Measurements from ENCODE around the gene MXI1. TPM values are rescaled to one million over a fixed set of nuclear protein-coding genes. Genes with fewer than 3 reads are reported as not detected.

Gene MXI1
- total RNA-seq (10 to 100 TPM; 36.6 to 57.1 (median 54.9) TPM), polyA plus RNA-seq (10 to 100 TPM; 46.1 to 52.7 TPM), total RNA-seq (99.2 reads per million, percentile 84 among the genes with 10 or more reads in this experiment)

GRCh38 chr10:110207011-110207804 is at the start of gene MXI1:
MXI1 (plus strand) TSS chr10:110207605; CDS start chr10:110207809, 204 bp downstream.
- peak in 8 of 9 donors; percentile 25 to 52 (median 34) for DNase-seq
- Mint-ChIP-seq H3K36me3 (peaks cover 0 to 3% (median 0%) of the 10 kb centered on the region in 5 donors), H3K27ac (peak within 1 kb of the TSS; percentile 95 to 99 (median 97)), H3K4me1 (peaks cover 16 to 32% (median 25%) of the 10 kb centered on the region in 7 donors), H3K4me3 (peak within 1 kb of the TSS; percentile 94 to 99 (median 97)), H3K27me3 (peaks cover 0 to 43% (median 8%) of the 10 kb centered on the region in 5 donors), H3K9me3 (peaks cover 0 to 5% (median 0%) of the 10 kb centered on the region in 11 donors)
- Histone ChIP-seq H3K4me3 (ENCODE audit: low read length) (peak within 1 kb of the TSS; percentile 75), H3K4me1 (ENCODE audit: control insufficient read depth in 2 of 2, insufficient read depth in 2 of 2, low read length in 2 of 2) (peaks cover 13% of the 10 kb centered on the region in 2 donors), H3K9me3 (ENCODE audit: control insufficient read depth in 2 of 3, low read length in 3 of 3) (no peaks in the 10 kb centered on the region), H3K36me3 (ENCODE audit: control insufficient read depth in 2 of 3, insufficient read depth in 3 of 3, low read length in 3 of 3) (peaks cover 0 to 5% (median 0%) of the 10 kb centered on the region in 3 experiments), H3K27ac (ENCODE audit: low read depth, low read length) (peak within 1 kb of the TSS; percentile 71), H3K27me3 (ENCODE audit: control insufficient read depth in 2 of 2, insufficient read depth in 2 of 2, low read length in 2 of 2) (no peaks in the 10 kb centered on the region)
- ChIA-PET CTCF (interaction anchor here (0.5 to 8.5 kb wide), 12 partner anchors 11 to 320 kb away, joined by 3 to 95 read pairs (median 4); no protein-coding TSS in a partner anchor), POLR2A (interaction anchor here (0.7 to 11.5 kb wide), 17 partner anchors 8 to 362 kb away, joined by 3 to 353 read pairs (median 4); partner anchors contain the start of gene SMNDC1)
- intact Hi-C loops (cut with micrococcal nuclease), result loop anchor here in 1 of 2 donors (2.0 to 5.0 kb wide), 4 partner anchors 35 to 340 kb away; no protein-coding TSS in a partner anchor
- no peak for ATAC-seq

- DNase-seq (no peak), ATAC-seq (no peak)
- no peaks in the 10 kb centered on the region for H3K9me3 ChIP-seq (ENCODE audit: control insufficient read depth in 2 of 3, low read length in 3 of 3)
- Mint-ChIP-seq H3K27me3 (peaks cover 36 to 91% (median 60%) of the 10 kb centered on the region in 5 donors), H3K27ac (peak overlapping the region in 4 of 9 donors; percentile 2 to 44 (median 16)), H3K4me3 (peak overlapping the region in 1 of 10 donors; percentile 81), H3K9me3 (no peaks in the 10 kb centered on the region), H3K4me1 (peaks cover 15 to 42% (median 23%) of the 10 kb centered on the region in 7 donors), H3K36me3 (peaks cover 0 to 4% (median 0%) of the 10 kb centered on the region in 5 donors)
- peaks cover 10 to 23% of the 10 kb centered on the region in 2 donors for H3K27me3 ChIP-seq (ENCODE audit: control insufficient read depth in 2 of 2, insufficient read depth in 2 of 2, low read length in 2 of 2)
- H3K36me3 ChIP-seq (ENCODE audit: control insufficient read depth in 2 of 3, insufficient read depth in 3 of 3, low read length in 3 of 3), result no peaks in the 10 kb centered on the region
- no peak overlapping the region for H3K4me3 ChIP-seq (ENCODE audit: low read length)
- H3K27ac ChIP-seq (ENCODE audit: low read depth, low read length), result no peak overlapping the region
- ChIA-PET POLR2A (interaction anchor here (1.0 to 4.3 kb wide), 4 partner anchors 11 to 59 kb away, joined by 3 to 41 read pairs (median 4); partner anchors contain the start of gene MXI1), CTCF (no interaction called here)
- intact Hi-C loops (cut with micrococcal nuclease), result no loop called here
- peaks cover 18 to 26% of the 10 kb centered on the region in 2 donors for H3K4me1 ChIP-seq (ENCODE audit: control insufficient read depth in 2 of 2, insufficient read depth in 2 of 2, low read length in 2 of 2)
These were observed 49.1 kb upstream of the MXI1 start for GRCh38 chr10:110158051-110159005.

- DNase-seq, result no peak
- H3K36me3 ChIP-seq (ENCODE audit: control insufficient read depth in 2 of 3, insufficient read depth in 3 of 3, low read length in 3 of 3), result no peaks in the 10 kb centered on the region
- H3K4me3 ChIP-seq (ENCODE audit: low read length), result no peak overlapping the region
- no peak overlapping the region for H3K4me3 Mint-ChIP-seq
- POLR2A ChIA-PET, result interaction anchor here (4.3 kb wide), 1 partner anchor 48 kb away, joined by 41 read pairs; the partner anchor contains the start of gene MXI1
- no peaks in the 10 kb centered on the region for H3K9me3 ChIP-seq (ENCODE audit: control insufficient read depth in 2 of 3, low read length in 3 of 3)
- H3K9me3 Mint-ChIP-seq, result no peaks in the 10 kb centered on the region
- peaks cover 18 to 26% of the 10 kb centered on the region in 2 donors for H3K4me1 ChIP-seq (ENCODE audit: control insufficient read depth in 2 of 2, insufficient read depth in 2 of 2, low read length in 2 of 2)
- H3K36me3 Mint-ChIP-seq, result peaks cover 0 to 2% (median 0%) of the 10 kb centered on the region in 5 donors
- H3K27me3 ChIP-seq (ENCODE audit: control insufficient read depth in 2 of 2, insufficient read depth in 2 of 2, low read length in 2 of 2), result peaks cover 0 to 27% of the 10 kb centered on the region in 2 donors
- CTCF ChIA-PET, result no interaction called here
- H3K27me3 Mint-ChIP-seq, result peaks cover 23 to 89% (median 50%) of the 10 kb centered on the region in 5 donors
- no peak overlapping the region for H3K27ac Mint-ChIP-seq
- no peak overlapping the region for H3K27ac ChIP-seq (ENCODE audit: low read depth, low read length)
- peaks cover 15 to 30% (median 21%) of the 10 kb centered on the region in 7 donors for H3K4me1 Mint-ChIP-seq
- intact Hi-C loops (cut with micrococcal nuclease), result no loop called here
- no peak for ATAC-seq
These were observed 47.3 kb upstream of the MXI1 start for GRCh38 chr10:110160081-110160480.

DNA sequence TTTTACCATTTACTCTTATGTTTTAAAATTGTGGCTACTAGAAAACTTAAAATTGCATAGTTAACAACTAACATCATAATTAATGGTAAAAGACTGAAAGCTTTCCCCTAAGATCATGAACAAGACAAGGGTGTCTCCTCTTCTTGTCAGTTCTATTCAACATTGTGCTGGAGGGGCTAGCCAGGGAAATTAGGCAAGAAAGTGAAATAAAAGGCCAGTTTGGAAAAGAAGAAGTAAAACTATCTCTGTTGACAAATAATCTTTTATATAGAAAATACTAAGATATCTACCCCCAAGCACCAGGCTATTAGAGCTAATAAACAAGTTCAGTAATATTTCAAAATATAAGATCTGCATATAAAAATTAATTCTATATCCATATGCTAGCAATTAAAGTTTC is 46.9 kb upstream of the MXI1 start:
- Mint-ChIP-seq H3K4me1 (peaks cover 15 to 31% (median 21%) of the 10 kb centered on the region in 7 donors), H3K27ac (no peak overlapping the region), H3K4me3 (no peak overlapping the region), H3K9me3 (no peaks in the 10 kb centered on the region), H3K27me3 (peaks cover 28 to 90% (median 50%) of the 10 kb centered on the region in 5 donors), H3K36me3 (no peaks in the 10 kb centered on the region)
- no peak for ATAC-seq
- intact Hi-C loops (cut with micrococcal nuclease), result no loop called here
- ChIA-PET CTCF (no interaction called here), POLR2A (interaction anchor here (0.6 to 4.3 kb wide), 3 partner anchors 19 to 48 kb away, joined by 3 to 41 read pairs (median 4); partner anchors contain the start of gene MXI1)
- DNase-seq, result no peak
- peaks cover 18 to 26% of the 10 kb centered on the region in 2 donors for H3K4me1 ChIP-seq (ENCODE audit: control insufficient read depth in 2 of 2, insufficient read depth in 2 of 2, low read length in 2 of 2)
- H3K27me3 ChIP-seq (ENCODE audit: control insufficient read depth in 2 of 2, insufficient read depth in 2 of 2, low read length in 2 of 2), result peaks cover 0 to 27% of the 10 kb centered on the region in 2 donors
- no peaks in the 10 kb centered on the region for H3K9me3 ChIP-seq (ENCODE audit: control insufficient read depth in 2 of 3, low read length in 3 of 3)
- H3K27ac ChIP-seq (ENCODE audit: low read depth, low read length), result no peak overlapping the region
- H3K36me3 ChIP-seq (ENCODE audit: control insufficient read depth in 2 of 3, insufficient read depth in 3 of 3, low read length in 3 of 3), result no peaks in the 10 kb centered on the region
- H3K4me3 ChIP-seq (ENCODE audit: low read length), result no peak overlapping the region

DNA sequence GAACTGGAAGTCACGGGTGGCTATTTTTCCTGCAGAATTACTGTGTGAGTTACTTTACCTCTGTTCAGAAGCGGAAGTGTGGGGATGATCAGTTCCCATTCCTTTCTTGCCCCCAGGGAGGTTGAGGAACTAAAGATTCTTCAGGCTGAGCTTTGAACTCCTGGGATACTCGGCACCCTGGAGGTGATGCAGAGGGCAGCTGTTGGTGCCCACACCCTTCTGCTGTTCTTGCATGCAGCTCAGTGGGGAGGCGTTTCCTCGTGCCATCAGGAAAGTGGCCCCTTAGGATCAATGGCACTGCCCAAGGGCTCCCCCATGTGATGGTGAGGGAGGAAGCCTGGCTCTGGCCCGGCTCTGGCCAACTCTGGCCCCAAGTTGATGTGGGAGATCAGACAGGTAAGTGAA is 44.7 kb upstream of the MXI1 start:
- POLR2A ChIA-PET, result interaction anchor here (0.6 kb wide), 2 partner anchors 33 to 47 kb away, joined by 3 read pairs; no protein-coding TSS in a partner anchor
- Mint-ChIP-seq H3K4me1 (peaks cover 0 to 11% (median 3%) of the 10 kb centered on the region in 7 donors), H3K27me3 (peaks cover 38 to 93% (median 51%) of the 10 kb centered on the region in 5 donors), H3K27ac (no peak overlapping the region), H3K4me3 (no peak overlapping the region), H3K9me3 (no peaks in the 10 kb centered on the region), H3K36me3 (peaks cover 0 to 4% (median 0%) of the 10 kb centered on the region in 5 donors)
- H3K27me3 ChIP-seq (ENCODE audit: control insufficient read depth in 2 of 2, insufficient read depth in 2 of 2, low read length in 2 of 2), result peaks cover 0 to 24% of the 10 kb centered on the region in 2 donors
- no peak overlapping the region for H3K4me3 ChIP-seq (ENCODE audit: low read length)
- no peak for ATAC-seq
- no peaks in the 10 kb centered on the region for H3K9me3 ChIP-seq (ENCODE audit: control insufficient read depth in 2 of 3, low read length in 3 of 3)
- H3K36me3 ChIP-seq (ENCODE audit: control insufficient read depth in 2 of 3, insufficient read depth in 3 of 3, low read length in 3 of 3), result no peaks in the 10 kb centered on the region
- DNase-seq, result no peak
- intact Hi-C loops (cut with micrococcal nuclease), result no loop called here
- peaks cover 0 to 7% of the 10 kb centered on the region in 2 donors for H3K4me1 ChIP-seq (ENCODE audit: control insufficient read depth in 2 of 2, insufficient read depth in 2 of 2, low read length in 2 of 2)
- CTCF ChIA-PET, result no interaction called here
- H3K27ac ChIP-seq (ENCODE audit: low read depth, low read length), result no peak overlapping the region

Data from naive thymus-derived CD4-positive, alpha-beta T cell (primary cell).